ENCODE measurements around the gene GPR85. TPM values are rescaled to one million over a fixed set of nuclear protein-coding genes. Genes with fewer than 3 reads are reported as not detected.

The GPR85 gene, protein sequence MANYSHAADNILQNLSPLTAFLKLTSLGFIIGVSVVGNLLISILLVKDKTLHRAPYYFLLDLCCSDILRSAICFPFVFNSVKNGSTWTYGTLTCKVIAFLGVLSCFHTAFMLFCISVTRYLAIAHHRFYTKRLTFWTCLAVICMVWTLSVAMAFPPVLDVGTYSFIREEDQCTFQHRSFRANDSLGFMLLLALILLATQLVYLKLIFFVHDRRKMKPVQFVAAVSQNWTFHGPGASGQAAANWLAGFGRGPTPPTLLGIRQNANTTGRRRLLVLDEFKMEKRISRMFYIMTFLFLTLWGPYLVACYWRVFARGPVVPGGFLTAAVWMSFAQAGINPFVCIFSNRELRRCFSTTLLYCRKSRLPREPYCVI
- 1 to 10 TPM in 1 of 4 donors, under 1 TPM in 1, not detected in 2; 0.90 to 2.8 TPM for total RNA-seq

DNA sequence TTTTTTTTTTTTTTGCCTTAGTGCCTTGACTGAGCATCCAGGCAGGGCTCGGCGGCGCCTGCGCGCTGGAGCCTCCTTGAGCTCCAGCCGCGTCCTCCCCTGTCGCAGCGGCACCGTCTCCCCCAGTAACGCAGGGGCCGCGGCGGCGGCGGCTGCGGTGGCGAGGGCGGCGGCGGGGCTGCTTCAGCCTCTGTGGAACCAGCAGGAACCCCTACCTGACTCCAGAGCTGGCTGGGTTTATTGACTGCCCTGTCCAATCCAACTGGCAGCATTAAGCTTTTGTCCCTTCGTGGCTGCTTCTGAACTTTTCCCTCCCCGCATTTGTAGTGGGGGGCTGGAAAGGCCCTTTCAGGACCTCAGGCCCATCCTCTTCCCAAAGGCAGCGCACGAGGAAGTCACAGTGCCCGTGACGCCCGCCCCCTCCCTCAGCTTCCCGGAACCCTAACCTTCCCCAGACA lies at the start of gene GPR85:
TSS of gene GPR85 (minus strand) at position 397 of the 458 bp plus-strand sequence. CDS start 2,106 bp downstream, outside the sequence.
- no peaks in the 10 kb centered on the region for H3K27me3 ChIP-seq
- H3K36me3 ChIP-seq = no peaks in the 10 kb centered on the region
- no peak for TF ChIP-seq POLR2A (IDR thresholded peaks at IDR 0.05)
- H3K27ac ChIP-seq = peak within 1 kb of the TSS in 3 of 4 donors; percentile 42 to 66 (median 50)
- DNase-seq (ENCODE audit: low spot score in 2 of 2) = peak in 1 of 2 donors; percentile 4
- H3K9me3 ChIP-seq = no peaks in the 10 kb centered on the region
- H3K4me1 ChIP-seq = peaks cover 0 to 21% (median 0%) of the 10 kb centered on the region in 4 donors
- 1 to 2% methylated on average over 19 to 29 of the region's 29 CpGs for WGBS, 2 donors
- peak within 1 kb of the TSS; percentile 22 to 60 (median 50) for H3K4me3 ChIP-seq

DNA sequence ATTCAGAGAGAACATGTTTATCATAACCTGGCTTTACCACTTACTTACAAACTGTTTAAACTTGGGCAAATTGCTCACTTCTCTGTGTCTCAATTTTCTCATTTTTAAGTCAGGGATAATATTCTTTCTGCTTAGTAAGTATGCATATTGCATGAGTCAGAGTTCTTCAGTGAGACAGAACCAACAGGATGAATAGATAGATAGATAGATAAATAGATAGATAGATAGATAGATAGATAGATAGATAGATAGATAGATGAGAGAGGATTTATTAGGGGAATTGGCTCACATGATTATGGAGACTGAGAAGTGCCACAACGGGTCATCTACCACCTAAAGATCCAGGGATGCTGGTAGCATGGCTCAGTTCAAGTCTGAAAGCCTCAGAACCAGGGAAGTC lies 47.4 kb upstream of the GPR85 start:
- H3K4me1 ChIP-seq = no peaks in the 10 kb centered on the region
- 87 to 92% methylated on average over 1 of the region's 1 CpG for WGBS, 2 donors
- no peak overlapping the region for H3K4me3 ChIP-seq
- H3K27ac ChIP-seq = no peak overlapping the region
- no peaks in the 10 kb centered on the region for H3K9me3 ChIP-seq
- DNase-seq (ENCODE audit: low spot score in 2 of 2) = no peak
- no peaks in the 10 kb centered on the region for H3K27me3 ChIP-seq
- TF ChIP-seq POLR2A (IDR thresholded peaks at IDR 0.05) (no peak), EP300 (IDR thresholded peaks at IDR 0.05) (no peak)
- TF ChIP-seq, protein P1, sequence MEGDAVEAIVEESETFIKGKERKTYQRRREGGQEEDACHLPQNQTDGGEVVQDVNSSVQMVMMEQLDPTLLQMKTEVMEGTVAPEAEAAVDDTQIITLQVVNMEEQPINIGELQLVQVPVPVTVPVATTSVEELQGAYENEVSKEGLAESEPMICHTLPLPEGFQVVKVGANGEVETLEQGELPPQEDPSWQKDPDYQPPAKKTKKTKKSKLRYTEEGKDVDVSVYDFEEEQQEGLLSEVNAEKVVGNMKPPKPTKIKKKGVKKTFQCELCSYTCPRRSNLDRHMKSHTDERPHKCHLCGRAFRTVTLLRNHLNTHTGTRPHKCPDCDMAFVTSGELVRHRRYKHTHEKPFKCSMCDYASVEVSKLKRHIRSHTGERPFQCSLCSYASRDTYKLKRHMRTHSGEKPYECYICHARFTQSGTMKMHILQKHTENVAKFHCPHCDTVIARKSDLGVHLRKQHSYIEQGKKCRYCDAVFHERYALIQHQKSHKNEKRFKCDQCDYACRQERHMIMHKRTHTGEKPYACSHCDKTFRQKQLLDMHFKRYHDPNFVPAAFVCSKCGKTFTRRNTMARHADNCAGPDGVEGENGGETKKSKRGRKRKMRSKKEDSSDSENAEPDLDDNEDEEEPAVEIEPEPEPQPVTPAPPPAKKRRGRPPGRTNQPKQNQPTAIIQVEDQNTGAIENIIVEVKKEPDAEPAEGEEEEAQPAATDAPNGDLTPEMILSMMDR (IDR thresholded peaks at IDR 0.05) = no peak
- H3K36me3 ChIP-seq = no peaks in the 10 kb centered on the region

DNA sequence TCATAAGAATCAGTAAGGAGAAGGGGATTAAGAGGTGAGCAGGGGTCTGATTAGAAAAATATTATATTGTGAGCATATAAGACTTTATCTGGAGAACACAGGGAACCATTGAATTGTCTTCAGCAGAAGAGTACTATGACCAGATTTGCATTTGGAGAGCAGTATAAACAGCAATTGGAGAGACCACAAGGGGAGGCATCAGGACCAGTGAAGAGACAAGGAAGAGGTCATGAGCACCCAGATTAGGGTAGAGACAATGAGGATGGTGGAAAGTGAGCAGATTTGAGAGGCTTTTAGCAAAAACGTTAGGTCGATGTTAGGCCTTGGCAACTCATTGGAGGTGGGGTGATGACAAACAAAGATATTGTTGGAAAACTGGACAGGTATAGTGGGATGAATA lies 44.7 kb upstream of the GPR85 start:
- 88 to 91% methylated on average over 2 of the region's 2 CpGs for WGBS, 2 donors
- Histone ChIP-seq H3K4me1 (no peaks in the 10 kb centered on the region), H3K27me3 (no peaks in the 10 kb centered on the region), H3K4me3 (no peak overlapping the region), H3K27ac (no peak overlapping the region), H3K36me3 (no peaks in the 10 kb centered on the region), H3K9me3 (no peaks in the 10 kb centered on the region)
- DNase-seq (ENCODE audit: low spot score in 2 of 2) = no peak
- TF ChIP-seq EP300 (IDR thresholded peaks at IDR 0.05) (no peak), POLR2A (IDR thresholded peaks at IDR 0.05) (no peak)
- TF ChIP-seq, protein P1 (IDR thresholded peaks at IDR 0.05) = no peak

DNA sequence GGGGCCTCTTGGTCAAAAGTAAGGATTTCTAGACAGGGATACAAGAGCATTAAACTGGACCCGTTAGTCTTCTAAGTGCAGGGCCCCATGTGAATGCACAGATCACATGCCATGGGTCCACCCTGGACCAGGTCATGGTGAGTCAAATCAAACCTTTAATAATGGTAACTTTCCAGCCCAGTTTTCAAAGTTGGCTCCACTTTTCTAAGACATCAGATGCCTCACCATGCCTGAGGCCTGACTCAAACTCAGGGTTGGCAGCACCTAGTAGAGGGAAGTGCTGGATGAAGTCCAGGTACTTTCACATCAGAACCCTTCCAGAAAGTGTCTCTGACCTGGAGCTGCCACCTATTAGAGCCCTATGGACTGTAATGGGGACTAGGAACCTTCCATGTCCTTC lies 41.4 kb upstream of the GPR85 start:
- TF ChIP-seq, protein P1 (IDR thresholded peaks at IDR 0.05) = no peak
- TF ChIP-seq EP300 (IDR thresholded peaks at IDR 0.05) = no peak
- TF ChIP-seq POLR2A (IDR thresholded peaks at IDR 0.05) = no peak
- no peak overlapping the region for H3K4me3 ChIP-seq
- 100% methylated on average over 1 of the region's 1 CpG for WGBS, 2 donors

DNA sequence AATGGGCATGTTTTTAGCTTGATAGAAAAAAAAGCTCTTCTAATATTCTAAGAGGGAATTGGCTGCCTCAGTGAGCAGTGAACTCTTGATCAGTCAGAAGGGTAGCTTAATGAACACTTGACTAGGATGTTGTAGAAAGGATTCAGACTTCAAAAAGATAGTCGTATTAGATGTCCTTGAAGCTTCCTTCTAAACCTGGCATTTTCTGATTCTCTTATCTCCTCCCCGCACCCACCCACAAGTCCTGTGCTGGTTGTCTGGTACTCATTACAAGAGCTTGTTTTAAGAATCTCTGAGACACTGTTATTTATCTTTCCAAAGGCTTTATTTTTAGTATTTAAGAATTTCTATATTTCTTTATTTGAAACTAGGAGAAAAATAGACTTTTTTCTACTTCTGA lies 39.1 kb upstream of the GPR85 start:
- H3K4me1 ChIP-seq = no peaks in the 10 kb centered on the region
- H3K4me3 ChIP-seq = no peak overlapping the region
- H3K27me3 ChIP-seq = no peaks in the 10 kb centered on the region
- no peak for TF ChIP-seq POLR2A (IDR thresholded peaks at IDR 0.05)
- TF ChIP-seq, protein P1 (IDR thresholded peaks at IDR 0.05) = no peak
- no peak for TF ChIP-seq EP300 (IDR thresholded peaks at IDR 0.05)
- WGBS, 2 donors = 88 to 93% methylated on average over 2 of the region's 2 CpGs
- H3K36me3 ChIP-seq = no peaks in the 10 kb centered on the region
- no peaks in the 10 kb centered on the region for H3K9me3 ChIP-seq
- H3K27ac ChIP-seq = no peak overlapping the region
- DNase-seq (ENCODE audit: low spot score in 2 of 2) = no peak

More for the DNA sequence above, 41.4 kb upstream of the GPR85 start:
- no peaks in the 10 kb centered on the region for H3K4me1 ChIP-seq
- H3K27ac ChIP-seq = no peak overlapping the region
- no peaks in the 10 kb centered on the region for H3K9me3 ChIP-seq
- no peaks in the 10 kb centered on the region for H3K27me3 ChIP-seq
- no peaks in the 10 kb centered on the region for H3K36me3 ChIP-seq
- no peak for DNase-seq (ENCODE audit: low spot score in 2 of 2)
